Measurements from ENCODE around the gene SLC17A7.
A peak's percentile ranks its signal among the peaks of the same experiment; 100 is the strongest.
"Not testable (repeated sequence)": the region's sequence is repeated elsewhere in the genome, so short reads cannot be mapped to it uniquely, and the experiment has no call there.

SLC17A7 gene

GRCh38 chr19:49479975-49480628 lies 38.8 kb upstream of the SLC17A7 start:
- FAIRE-seq (no peak), DNase-seq (ENCODE audit: insufficient read length) (no peak)
- TF ChIP-seq POLR2AphosphoS5 (IDR thresholded peaks at IDR 0.05; ENCODE audit: low read depth, low read length) (no peak), TAF1 (IDR thresholded peaks at IDR 0.05; ENCODE audit: borderline replicate concordance, low read depth, low read length) (no peak), POLR2A (IDR thresholded peaks at IDR 0.05; ENCODE audit: low read depth, low read length) (no peak)

- TF ChIP-seq POLR2AphosphoS5 (IDR thresholded peaks at IDR 0.05; ENCODE audit: low read depth, low read length) (no peak), POLR2A (IDR thresholded peaks at IDR 0.05; ENCODE audit: low read depth, low read length) (no peak), TAF1 (IDR thresholded peaks at IDR 0.05; ENCODE audit: borderline replicate concordance, low read depth, low read length) (no peak)
- DNase-seq (ENCODE audit: insufficient read length) = no peak
- FAIRE-seq = no peak
Measured at GRCh38 chr19:49475995-49476880, 34.9 kb upstream of the SLC17A7 start.

DNA sequence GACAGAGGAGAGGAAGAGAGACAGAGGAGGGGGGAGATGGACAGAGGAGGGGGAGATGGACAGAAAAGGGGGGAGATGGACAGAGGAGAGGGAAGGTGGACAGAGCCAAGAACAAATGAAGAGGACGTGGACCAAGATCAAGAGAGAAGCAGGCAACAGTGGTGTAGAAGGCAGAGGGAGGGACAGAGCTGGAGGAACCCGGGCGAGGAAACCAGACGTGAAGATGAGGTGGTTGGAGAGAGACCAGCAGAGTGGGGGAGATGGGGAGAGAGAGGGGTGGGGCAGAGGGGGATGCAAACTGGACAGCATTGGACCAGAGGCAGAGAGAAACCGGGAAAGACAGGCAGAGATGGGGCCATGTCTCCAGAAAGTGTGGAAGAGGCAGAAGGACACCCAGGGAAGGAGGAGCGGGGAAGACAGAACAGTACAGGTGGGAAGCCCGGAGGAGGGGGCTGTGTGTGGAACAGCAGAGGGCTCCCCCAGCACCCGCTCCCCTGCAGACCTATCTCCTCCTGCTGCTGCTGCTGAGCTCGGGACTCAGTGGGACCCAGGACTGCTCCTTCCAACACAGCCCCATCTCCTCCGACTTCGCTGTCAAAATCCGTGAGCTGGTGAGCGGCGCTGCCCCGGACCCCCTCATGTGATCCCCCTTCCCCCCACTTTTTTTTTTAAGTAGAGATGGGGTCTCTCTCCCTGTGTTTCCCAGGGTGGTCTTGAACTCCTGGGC lies 34.0 kb upstream of the SLC17A7 start:
- no peak for FAIRE-seq

GRCh38 chr19:49474542-49474924 lies 33.2 kb upstream of the SLC17A7 start:
- FAIRE-seq (no peak), DNase-seq (ENCODE audit: insufficient read length) (no peak)
- TF ChIP-seq POLR2AphosphoS5 (IDR thresholded peaks at IDR 0.05; ENCODE audit: low read depth, low read length) = no peak
- TF ChIP-seq POLR2A (IDR thresholded peaks at IDR 0.05; ENCODE audit: low read depth, low read length) = no peak
- no peak for TF ChIP-seq TAF1 (IDR thresholded peaks at IDR 0.05; ENCODE audit: borderline replicate concordance, low read depth, low read length)

More for the DNA sequence above, 34.0 kb upstream of the SLC17A7 start:
- DNase-seq (ENCODE audit: insufficient read length) = no peak
- no peak for TF ChIP-seq POLR2AphosphoS5 (IDR thresholded peaks at IDR 0.05; ENCODE audit: low read depth, low read length)
- no peak for TF ChIP-seq TAF1 (IDR thresholded peaks at IDR 0.05; ENCODE audit: borderline replicate concordance, low read depth, low read length)

DNA sequence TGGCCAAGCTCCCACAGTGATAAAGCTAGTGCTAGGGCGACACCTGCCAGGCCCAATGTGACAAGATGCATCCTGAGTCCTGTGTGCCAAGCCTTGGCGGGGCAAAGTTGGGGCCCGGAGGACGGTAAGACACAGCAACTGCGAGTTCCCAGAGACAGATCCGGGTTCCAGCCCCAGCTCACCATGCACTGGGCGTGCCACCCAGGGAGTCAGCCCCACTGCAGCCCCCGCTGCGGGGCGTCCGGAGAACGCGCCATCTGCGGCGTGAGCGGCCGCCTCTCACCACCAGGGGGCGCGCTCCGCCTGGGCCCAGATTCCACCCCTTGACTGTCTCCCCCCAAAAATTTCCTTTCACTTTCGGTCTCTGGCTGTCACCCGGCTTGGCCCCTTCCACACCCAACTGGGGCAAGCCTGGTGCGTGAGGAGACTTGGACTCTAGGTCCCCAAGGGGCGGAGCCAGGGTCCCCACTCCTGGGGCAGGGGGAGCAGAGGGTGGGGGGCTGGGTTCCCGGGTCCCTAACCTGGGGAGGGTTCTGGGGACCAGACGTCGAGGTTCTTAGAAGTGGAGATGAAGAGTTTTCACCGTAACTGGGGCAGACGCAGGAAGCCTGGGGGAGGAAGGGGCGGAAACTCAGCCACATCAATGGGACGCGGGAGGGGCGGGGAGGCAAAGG lies 32.7 kb upstream of the SLC17A7 start, which contains the start of gene FLT3LG:
FLT3LG (plus strand) TSS at position 348 of the 674 bp plus-strand sequence. CDS start 425 bp downstream, outside the sequence.
- DNase-seq (ENCODE audit: insufficient read length) (peak; percentile 99), FAIRE-seq (peak; percentile 89)
- TF ChIP-seq TAF1 (IDR thresholded peaks at IDR 0.05; ENCODE audit: borderline replicate concordance, low read depth, low read length) = no peak
- no peak for TF ChIP-seq POLR2A (IDR thresholded peaks at IDR 0.05; ENCODE audit: low read depth, low read length)
- no peak for TF ChIP-seq POLR2AphosphoS5 (IDR thresholded peaks at IDR 0.05; ENCODE audit: low read depth, low read length)

GRCh38 chr19:49473501-49473867 lies 32.2 kb upstream of the SLC17A7 start:
- not testable (repeated sequence) for DNase-seq (ENCODE audit: insufficient read length); FAIRE-seq

DNA sequence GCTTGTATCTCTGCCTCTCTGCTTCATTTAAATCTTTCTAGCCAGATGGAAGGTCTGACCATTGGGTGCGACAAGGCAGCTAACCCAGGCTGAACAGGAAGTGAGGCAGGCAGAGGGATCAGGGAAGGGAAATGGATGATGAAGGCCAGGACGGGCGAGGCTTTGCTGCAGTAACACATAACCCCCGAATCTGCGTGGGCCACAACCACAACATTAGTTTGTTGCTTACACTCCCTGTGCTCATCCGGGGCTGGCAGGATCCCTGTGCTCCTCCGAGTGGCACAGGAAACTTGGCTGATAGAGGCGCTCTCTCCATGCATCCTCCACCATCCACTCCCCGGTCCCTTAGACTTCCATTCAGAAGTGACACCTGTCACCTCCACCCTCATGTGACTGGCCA lies 31.6 kb upstream of the SLC17A7 start:
- TF ChIP-seq POLR2AphosphoS5 (IDR thresholded peaks at IDR 0.05; ENCODE audit: low read depth, low read length) = no peak
- TF ChIP-seq TAF1 (IDR thresholded peaks at IDR 0.05; ENCODE audit: borderline replicate concordance, low read depth, low read length) = no peak
- no peak for TF ChIP-seq POLR2A (IDR thresholded peaks at IDR 0.05; ENCODE audit: low read depth, low read length)
- FAIRE-seq (no peak), DNase-seq (ENCODE audit: insufficient read length) (no peak)

DNA sequence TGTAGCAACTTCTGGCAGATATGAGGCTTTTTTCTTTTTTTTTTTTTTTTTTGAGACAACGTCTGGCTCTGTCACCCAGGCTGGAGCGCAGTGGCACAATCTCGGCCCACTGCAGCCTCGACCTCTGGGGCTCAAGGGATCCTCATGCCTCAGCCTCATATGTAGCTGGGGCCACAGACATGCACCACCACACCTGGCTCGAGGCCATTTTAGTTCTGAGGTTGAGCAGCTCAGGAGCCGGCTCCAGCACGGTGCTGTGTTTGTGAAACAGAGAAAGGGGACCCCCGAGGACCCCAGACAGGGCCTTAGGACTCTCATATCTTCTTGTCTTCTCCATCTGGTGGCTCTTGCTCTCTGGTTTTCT lies 29.3 kb upstream of the SLC17A7 start:
- DNase-seq (ENCODE audit: insufficient read length) = no peak
- FAIRE-seq = no peak
- TF ChIP-seq TAF1 (IDR thresholded peaks at IDR 0.05; ENCODE audit: borderline replicate concordance, low read depth, low read length) (no peak), POLR2AphosphoS5 (IDR thresholded peaks at IDR 0.05; ENCODE audit: low read depth, low read length) (no peak), POLR2A (IDR thresholded peaks at IDR 0.05; ENCODE audit: low read depth, low read length) (no peak)

GRCh38 chr19:49469828-49470614 lies 28.7 kb upstream of the SLC17A7 start:
- DNase-seq (ENCODE audit: insufficient read length) = peak; percentile 74
- FAIRE-seq = peak; percentile 94
- TF ChIP-seq TAF1 (IDR thresholded peaks at IDR 0.05; ENCODE audit: borderline replicate concordance, low read depth, low read length) (no peak), POLR2A (IDR thresholded peaks at IDR 0.05; ENCODE audit: low read depth, low read length) (0 out of 2 replicates have a peak, but pooled peaks have one; percentile 24)

DNA sequence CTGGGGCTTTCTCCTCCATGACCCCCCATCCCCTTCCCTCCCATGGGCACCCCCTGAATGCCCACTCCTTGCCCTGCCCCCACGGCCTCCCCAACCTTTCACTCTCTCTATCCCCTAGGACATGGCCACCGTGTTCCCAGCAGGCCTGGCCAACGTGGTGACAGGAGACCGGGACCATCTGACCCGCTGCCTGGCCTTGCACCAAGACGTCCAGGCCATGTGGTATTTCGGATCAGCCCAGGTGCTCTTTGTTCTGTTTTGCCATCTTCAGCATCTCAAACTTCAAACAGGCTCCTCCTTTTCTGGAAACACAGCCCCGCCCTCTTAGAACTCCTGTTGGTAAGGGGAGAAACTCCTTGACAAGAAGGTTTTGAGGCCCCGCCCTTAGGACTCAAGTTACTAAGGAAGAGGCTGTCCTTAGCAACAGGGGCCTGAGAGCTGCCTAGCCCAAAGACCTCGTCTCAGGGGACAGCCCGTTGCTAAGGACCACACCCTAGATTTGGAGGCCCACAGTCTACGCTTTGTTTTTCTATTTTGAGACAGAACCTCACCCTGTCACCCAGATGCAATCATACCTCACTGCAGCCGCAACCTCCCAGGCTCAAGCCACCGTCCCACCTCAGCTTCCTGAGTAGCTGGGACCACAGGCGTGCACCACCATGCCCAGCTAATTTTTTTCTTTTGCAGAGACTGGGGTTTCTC lies 27.6 kb upstream of the SLC17A7 start:
- peak; percentile 71 for DNase-seq (ENCODE audit: insufficient read length)
- no peak for TF ChIP-seq TAF1 (IDR thresholded peaks at IDR 0.05; ENCODE audit: borderline replicate concordance, low read depth, low read length)
- FAIRE-seq = peak; percentile 82

Data from GM12892 (cell line).